Endothelial cell of umbilical vein (primary cell): ENCODE measurements around the gene PURB.

Source experiments
- CTCF ChIP-seq, 2 donors: IDR thresholded peaks; 1 replicate in 1 of 2; 2 replicates in 1 of 2; pipeline ENCODE4 v1.5.1; 2011; ENCODE audit warnings: low read length in 2 of 2, mild to moderate bottlenecking in 2 of 2, moderate library complexity in 2 of 2, control low read depth in 1 of 2, inconsistent platforms in 1 of 2, low read depth in 1 of 2; ENCODE audit not compliant: insufficient read depth in 1 of 2; ENCODE audit errors: extremely low read depth in 1 of 2
- EZH2 ChIP-seq: IDR thresholded peaks from 2 replicates; pipeline ENCODE4 v1.6.1; 2012; ENCODE audit warnings: borderline replicate concordance, low read depth, mild to moderate bottlenecking, moderate library complexity, low read length, inconsistent platforms; ENCODE audit not compliant: severe bottlenecking
- POLR2A ChIP-seq: IDR thresholded peaks from 2 replicates; pipeline ENCODE4 v1.6.1; 2012; ENCODE audit warnings: low read depth, mild to moderate bottlenecking, control low read depth, low read length

GRCh38 chr7:44838751-44839150 is 46.6 kb downstream of the PURB start:
- TF ChIP-seq CTCF (IDR thresholded peaks at IDR 0.05; ENCODE audit: extremely low read depth in 1 of 2, insufficient read depth in 1 of 2, low read depth in 1 of 2, low read length in 2 of 2) (no peak), EZH2 (no peak), POLR2A (no peak)
